GM21381 (cell line): ENCODE data around the gene SEMA6B.

ENCODE experiments used
- ATAC-seq: cut with Tn5 transposase; IDR thresholded peaks from one replicate; pipeline ENCODE4 v1.9.1; 2021; ENCODE audit warnings: mild to moderate bottlenecking, moderate library complexity; ENCODE audit not compliant: unreplicated experiment

SEMA6B gene

GRCh38 chr19:4513248-4513647 lies 46.2 kb downstream of the SEMA6B start:
- no peak for ATAC-seq

DNA sequence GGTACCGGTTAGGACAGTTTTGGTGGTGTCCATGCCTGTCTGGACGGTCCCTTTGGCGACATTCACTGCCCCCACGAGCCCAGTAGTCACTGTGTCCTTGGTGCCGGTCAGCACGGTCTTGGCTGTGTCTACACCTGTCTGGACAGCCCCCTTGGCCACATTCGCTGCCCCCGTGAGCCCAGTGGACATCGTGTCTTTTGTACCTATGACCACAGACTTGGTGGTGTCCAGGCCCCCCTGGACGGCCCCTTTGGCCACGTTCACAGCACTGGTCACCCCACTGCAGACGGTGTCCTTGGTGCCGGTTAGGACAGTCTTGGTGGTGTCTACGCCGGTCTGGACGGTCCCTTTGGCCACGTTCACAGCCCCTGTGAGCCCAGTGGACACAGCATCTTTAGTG lies 47.4 kb downstream of the SEMA6B start:
- no peak for ATAC-seq

DNA sequence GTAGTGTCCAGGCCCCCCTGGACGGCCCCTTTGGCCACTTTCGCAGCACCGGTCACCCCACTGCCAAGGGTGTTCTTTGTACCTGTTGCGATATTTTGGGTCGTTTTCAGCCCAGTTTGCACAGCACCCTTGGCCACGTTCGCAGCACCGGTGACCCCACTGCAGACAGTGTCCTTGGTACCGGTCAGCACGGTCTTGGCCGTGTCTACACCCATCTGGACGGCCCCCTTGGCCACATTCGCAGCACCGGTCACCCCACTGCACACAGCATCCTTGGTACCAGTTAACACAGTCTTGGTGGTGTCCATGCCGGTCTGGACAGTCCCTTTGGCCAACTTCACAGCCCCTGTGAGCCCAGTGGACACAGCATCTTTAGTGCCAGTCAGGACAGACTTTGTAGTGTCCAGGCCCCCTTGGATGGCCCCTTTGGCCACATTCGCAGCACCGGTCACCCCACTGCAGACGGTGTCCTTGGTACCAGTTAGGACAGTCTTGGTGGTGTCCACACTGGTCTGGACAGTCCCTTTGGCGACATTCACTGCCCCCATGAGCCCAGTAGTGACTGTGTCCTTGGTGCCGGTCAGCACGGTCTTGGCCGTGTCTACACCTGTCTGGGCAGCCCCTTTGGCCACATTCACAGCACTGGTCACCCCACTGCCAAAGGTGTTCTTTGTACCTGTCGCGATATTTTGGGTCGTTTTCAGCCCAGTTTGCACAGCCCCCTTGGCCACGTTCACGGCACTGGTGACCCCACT lies 48.0 kb downstream of the SEMA6B start:
- no peak for ATAC-seq

DNA sequence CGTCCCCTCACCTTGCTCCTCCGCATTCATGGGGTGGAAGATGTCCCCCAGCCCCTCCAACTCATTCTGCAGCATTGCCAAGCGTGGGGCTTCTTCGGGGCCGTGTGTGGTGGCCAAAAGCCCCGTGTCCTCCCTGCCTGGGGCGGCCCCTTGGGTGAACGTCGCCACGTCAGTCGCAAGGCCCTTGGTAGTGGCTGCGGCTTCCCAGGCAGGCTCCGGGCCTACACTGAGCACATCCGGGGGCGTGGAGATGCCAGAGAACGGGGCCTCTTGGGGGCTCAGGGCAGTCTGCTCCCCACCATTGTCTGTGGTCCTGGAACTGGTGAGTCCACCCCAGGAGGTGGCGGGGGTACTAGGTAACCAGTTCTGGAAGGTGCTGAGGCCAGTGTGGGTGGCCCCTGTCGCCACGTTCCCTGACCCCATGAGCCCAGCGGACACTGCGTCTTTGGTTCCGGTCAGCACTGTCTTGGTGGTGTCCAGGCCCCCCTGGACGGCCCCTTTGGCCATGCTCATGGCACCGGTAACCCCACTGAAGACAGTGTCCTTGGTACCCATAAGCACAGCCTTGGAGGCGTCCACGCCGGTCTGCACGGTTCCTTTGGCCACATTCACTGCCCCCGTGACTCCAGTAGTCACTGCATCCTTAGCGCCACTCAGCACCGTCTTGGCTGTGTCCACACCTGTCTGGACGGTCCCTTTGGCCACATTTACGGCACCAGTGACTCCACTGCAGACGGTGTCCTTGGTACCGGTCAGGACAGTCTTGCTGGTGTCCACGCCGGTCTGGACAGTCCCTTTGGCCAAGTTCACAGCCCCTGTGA lies 48.8 kb downstream of the SEMA6B start:
- no peak for ATAC-seq

DNA sequence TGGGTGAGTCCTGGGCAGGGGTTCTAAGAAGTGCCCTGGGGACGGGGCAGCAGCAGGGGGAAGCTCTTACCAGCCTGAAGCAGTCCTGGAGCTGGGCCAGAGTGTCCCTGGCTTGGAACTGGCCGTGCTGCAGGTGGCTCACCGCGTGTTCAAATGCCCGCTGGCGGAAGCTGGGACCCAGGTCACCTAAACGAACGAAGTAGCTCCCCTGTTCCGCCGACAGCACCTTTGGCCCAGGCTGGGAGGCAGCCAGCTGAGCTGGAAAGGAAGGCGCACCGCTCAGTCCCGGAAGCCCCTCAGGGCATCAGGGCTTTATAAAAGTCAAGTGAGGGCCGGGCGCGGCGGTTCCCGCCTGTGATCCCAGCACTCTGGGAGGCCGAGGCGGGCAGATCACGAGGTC lies 50.8 kb downstream of the SEMA6B start:
- ATAC-seq: no peak

GRCh38 chr19:4507804-4508203 lies 51.7 kb downstream of the SEMA6B start:
- ATAC-seq: no peak

DNA sequence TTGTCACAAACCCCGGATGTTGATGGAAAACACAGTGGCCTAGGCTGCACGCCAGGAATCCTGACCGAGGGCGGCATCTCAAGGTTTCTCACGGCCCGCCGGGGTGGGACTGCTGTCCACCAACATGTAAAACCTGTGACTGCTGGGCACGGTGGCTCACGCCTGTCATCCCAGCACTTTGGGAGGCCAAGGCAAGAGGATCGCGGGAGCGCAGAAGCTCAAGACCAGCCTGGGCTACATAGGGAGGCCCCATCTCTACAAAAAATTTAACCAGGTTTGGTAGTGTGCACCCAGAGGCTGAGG lies 52.4 kb downstream of the SEMA6B start:
- ATAC-seq: no peak

DNA sequence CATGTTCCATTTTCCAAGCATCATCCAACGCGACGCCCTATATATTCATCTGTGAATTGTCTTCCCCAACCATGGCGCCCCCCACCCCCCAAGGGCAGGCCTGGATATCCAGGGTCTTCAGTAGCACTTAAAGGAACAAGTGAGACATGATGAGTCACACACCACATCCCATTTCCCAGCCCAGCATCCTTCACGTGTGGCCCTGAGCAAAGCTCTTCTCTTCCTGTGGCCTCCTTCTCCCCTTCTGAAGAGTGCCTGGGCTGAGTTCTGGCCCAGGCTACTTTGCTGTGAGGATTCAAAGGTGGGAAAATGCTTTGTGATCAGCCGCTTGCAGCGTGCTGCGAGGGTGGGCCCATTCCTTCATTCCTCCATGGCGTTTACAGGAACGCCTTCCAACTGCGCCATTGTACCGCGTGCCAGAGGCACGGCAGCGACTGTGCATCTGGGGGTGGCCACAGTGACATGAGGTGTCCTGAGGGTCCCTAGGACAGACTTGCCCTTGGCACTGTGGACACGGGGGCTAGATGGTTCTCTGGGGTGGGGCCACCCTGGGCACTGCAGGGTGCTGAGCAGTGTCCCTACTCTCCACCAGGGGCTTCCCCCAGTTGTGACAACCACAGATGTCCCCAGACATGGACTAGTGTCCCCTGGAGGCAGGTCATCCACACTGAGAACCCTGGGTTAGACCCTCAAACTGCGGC lies 52.9 kb downstream of the SEMA6B start:
- ATAC-seq: no peak

- no peak for ATAC-seq
Observed at GRCh38 chr19:4505570-4506448, 53.7 kb downstream of the SEMA6B start.

DNA sequence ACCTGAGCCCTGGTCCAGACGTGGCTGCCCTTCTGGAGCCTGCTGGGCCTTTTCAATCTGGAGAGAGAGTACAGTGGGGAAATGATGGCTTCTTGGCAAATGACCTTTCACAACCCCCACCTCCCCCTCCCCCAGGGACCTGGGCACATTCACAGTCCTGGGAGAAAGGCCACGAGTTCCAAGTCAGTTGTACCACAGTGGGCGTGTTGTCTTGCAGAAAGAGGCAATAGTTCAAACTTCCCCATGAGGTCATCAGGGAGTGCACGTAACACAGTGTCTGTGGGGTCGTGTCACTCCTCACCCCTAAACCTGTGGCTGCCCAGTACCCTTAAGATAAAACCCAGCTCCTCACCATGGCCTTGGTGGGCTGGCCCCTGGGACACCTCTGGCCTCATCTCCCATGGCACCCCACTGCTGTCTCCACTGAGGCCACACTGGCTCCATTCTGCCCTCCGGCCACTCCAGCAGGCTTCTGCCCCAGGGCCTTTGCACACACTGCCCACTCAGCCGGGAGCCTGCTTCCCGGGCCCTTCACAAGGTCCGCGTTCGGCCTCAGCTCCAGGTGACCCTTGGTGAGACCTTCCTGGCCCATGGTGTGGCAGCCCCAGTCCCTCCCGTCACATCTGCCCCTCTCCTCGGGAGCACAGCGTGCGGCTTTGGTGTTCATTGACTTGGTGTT lies 54.5 kb downstream of the SEMA6B start:
- ATAC-seq: no peak

DNA sequence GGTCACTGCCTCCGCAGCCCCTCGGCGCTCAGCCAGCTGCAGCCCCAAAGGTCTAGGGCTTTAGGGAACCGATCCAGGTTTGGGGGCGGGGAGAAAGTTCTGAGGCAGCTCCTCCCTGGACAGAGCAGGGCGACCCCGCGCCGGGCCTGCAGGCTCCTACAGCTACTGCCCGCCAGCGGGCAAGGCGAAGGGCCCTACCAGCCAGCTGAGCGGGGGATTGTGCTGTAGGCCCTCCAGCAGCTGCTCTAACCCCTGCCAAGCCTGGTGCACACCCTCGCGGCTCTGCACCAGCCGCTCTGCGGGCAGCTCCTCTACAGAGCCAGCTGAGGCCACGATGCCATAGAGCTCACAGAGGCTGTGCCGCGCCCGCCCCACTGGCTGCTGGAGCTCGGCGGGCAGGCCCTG lies 55.2 kb downstream of the SEMA6B start:
- no peak for ATAC-seq

DNA sequence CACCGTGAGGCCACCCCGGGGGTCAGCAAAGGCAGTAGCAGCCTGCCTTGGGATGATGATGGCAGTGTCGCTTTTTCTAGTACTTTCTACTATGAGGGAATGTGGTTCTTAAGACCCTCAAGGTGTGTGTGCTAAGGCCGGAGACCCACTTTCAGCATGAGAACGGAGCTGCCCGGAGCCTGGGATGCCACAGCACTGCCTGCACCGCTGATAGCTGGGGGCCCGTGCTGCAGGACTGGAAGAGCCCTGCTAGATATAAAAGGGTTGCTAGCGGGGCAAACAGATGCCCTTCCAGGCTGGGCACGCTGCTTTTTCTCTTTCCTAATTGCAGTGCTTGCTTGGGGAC lies 55.7 kb downstream of the SEMA6B start:
- ATAC-seq: no peak

- ATAC-seq: no peak
Observed at GRCh38 chr19:4503132-4503824, 56.2 kb downstream of the SEMA6B start.

DNA sequence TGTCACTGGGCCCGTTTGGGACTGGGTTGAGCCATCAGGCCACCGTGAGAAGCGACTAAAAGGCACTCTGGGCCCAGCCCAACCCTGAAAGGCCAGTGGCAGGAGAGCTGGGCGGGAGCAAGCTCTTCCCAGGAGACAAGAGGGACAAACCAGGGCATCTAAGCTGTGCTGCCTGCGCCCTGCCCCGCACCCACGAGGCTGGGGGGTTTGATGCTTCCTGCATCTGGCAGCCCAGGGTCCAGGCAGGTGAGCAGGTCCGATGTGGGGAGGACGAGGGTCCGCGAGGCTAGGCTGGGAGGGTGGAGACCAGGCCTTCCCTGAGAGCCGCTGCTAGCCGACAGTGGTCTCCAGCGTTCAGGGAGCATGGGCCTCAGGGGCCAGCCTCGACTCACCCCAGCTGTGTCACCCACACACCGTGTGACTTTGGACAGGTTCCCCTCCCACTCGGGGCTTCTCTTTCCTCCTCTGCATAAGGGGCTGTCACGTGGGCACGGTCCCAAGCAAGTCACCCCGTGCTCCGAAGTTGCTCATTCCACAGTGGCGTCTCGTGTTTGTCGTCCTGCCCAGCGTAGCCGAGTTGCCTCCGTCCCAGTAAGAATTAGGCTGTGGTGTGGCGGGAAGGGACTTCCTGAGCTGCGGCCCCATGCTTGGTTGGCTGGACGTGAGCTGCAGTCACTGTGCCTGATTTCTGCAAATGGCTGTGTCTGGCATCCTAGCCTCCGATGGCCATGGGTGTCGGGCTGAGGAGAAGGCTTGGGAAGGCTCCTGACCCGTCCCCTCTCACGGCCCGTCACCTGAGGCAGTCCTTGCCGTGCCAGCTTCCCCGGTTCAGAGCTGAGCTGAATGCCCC lies 57.0 kb downstream of the SEMA6B start:
- ATAC-seq: no peak

GRCh38 chr19:4501691-4502090 lies 57.8 kb downstream of the SEMA6B start:
- no peak for ATAC-seq

DNA sequence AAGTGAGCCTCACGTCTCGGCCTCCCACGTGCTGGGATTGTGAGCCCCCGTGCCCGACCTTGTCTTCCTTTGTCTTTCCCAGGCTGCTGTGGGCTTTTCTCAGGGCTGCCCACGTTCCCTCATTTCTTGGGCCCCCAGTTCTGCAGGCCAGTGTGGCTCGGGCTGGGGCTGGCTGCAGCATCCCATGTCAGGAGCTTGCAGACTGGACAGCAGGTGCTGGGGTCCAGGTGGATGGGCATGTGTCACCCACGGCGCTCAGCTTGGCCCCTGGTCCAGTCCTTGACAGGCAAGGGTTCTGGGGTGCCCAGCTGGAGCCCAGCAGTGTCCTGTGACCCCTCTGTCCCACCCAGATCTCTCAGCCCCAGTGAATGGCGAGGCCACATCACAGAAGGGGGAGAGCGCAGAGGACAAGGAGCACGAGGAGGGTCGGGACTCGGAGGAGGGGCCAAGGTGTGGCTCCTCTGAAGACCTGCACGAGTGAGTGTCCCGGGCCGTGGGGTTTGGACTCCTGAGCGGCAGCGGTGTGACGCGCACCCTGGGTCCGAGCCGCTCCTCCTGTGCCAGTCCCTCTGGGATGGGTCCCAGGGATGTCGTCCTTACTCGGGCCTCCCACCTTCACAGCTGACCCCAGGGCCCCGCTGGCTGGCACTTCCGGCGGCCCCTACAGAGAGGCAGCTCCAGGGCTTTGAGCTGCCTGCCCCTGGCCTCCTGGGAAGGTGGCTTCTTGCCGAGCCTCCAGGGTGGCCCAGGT lies 58.5 kb downstream of the SEMA6B start:
- ATAC-seq: no peak

GRCh38 chr19:4499855-4500254 lies 59.6 kb downstream of the SEMA6B start:
- ATAC-seq: no peak

- no peak for ATAC-seq
Observed at GRCh38 chr19:4499318-4499717, 60.2 kb downstream of the SEMA6B start.
